COLO668 (cell line): ENCODE measurements around the gene AHI1.

ENCODE experiments used
- DNase-seq: peaks from one replicate; lab custom pipeline; 2025; ENCODE audit not compliant: unreplicated experiment; lab: John Stamatoyannopoulos, UW

AHI1 gene

GRCh38 chr6:135304883-135305282 lies 192.7 kb downstream of the AHI1 start:
- no peak for DNase-seq

- no peak for DNase-seq
Measured at GRCh38 chr6:135301304-135301703, 196.2 kb downstream of the AHI1 start.

GRCh38 chr6:135300576-135300975 lies 197.0 kb downstream of the AHI1 start:
- no peak for DNase-seq

GRCh38 chr6:135299256-135299655 lies 198.3 kb downstream of the AHI1 start:
- DNase-seq, result no peak

GRCh38 chr6:135298455-135298854 lies 199.1 kb downstream of the AHI1 start:
- no peak for DNase-seq

GRCh38 chr6:135296715-135297114 lies 200.8 kb downstream of the AHI1 start:
- DNase-seq, result no peak

- no peak for DNase-seq
Measured at GRCh38 chr6:135295085-135295484, 202.5 kb downstream of the AHI1 start.

GRCh38 chr6:135291288-135292076 lies 206.1 kb downstream of the AHI1 start:
- no peak for DNase-seq

GRCh38 chr6:135289816-135290215 lies 207.7 kb downstream of the AHI1 start:
- DNase-seq, result no peak

GRCh38 chr6:135286962-135287538 lies 210.5 kb downstream of the AHI1 start:
- no peak for DNase-seq

GRCh38 chr6:135285165-135285564 lies 212.4 kb downstream of the AHI1 start:
- DNase-seq, result no peak

- DNase-seq, result no peak
Measured at GRCh38 chr6:135283926-135284325, 213.6 kb downstream of the AHI1 start.

- no peak for DNase-seq
Measured at GRCh38 chr6:135282395-135282794, 215.1 kb downstream of the AHI1 start.

GRCh38 chr6:135281964-135282363 lies 215.6 kb downstream of the AHI1 start:
- DNase-seq, result no peak

- DNase-seq, result no peak
Measured at GRCh38 chr6:135281227-135281626, 216.3 kb downstream of the AHI1 start.

GRCh38 chr6:135280375-135281136 lies 217.0 kb downstream of the AHI1 start:
- DNase-seq, result no peak

GRCh38 chr6:135277422-135277821 lies 220.1 kb downstream of the AHI1 start:
- DNase-seq, result no peak

GRCh38 chr6:135274561-135275293 lies 222.8 kb downstream of the AHI1 start:
- no peak for DNase-seq

- DNase-seq, result no peak
Measured at GRCh38 chr6:135271626-135272025, 225.9 kb downstream of the AHI1 start.

- DNase-seq, result peak; percentile 74
Measured at GRCh38 chr6:135270676-135271536, 226.6 kb downstream of the AHI1 start.
